B cell (primary cell): Measurements from ENCODE around the gene MAFG. TPM values are rescaled to one million over a fixed set of nuclear protein-coding genes. Genes with fewer than 3 reads are reported as not detected.

Experiments
- ATAC-seq: fragments of 200-7000 bp; cut with Tn5 transposase; one replicate; pipeline ENCODE4 v1.10.0; 2021; ENCODE audit warnings: low read depth, mild to moderate bottlenecking, moderate number of reproducible peaks, moderate library complexity
- CTCF ChIA-PET: fragments of 350-600 bp; sonication (Branson Sonifier 250); formaldehyde crosslinking; loops from one replicate; lab custom pipeline; 2021; ENCODE audit warnings: antibody characterized with exemption, inconsistent platforms; lab: Charles Lee
- POLR2A ChIA-PET: fragments of 350-600 bp; sonication (Branson Sonifier 250); formaldehyde crosslinking; loops from one replicate; lab custom pipeline; 2021; ENCODE audit warnings: antibody characterized with exemption; lab: Charles Lee
- DNase-seq: peaks from one replicate; pipeline ENCODE4 v3.0.0; 2013
- H2AFZ ChIP-seq: 2 replicates; pipeline ENCODE4 v1.6.1; 2012; ENCODE audit warnings: mild to moderate bottlenecking, low read depth, low read length; ENCODE audit not compliant: insufficient read depth, poor library complexity, severe bottlenecking
- H3K27ac ChIP-seq, 2 donors: 1 replicate in 1 of 2; 2 replicates in 1 of 2; pipeline ENCODE4 v1.5.1; 2012 to 2013; ENCODE audit warnings: low read length in 2 of 2, mild to moderate bottlenecking in 2 of 2, moderate library complexity in 1 of 2
- H3K27me3 ChIP-seq, 4 experiments: fragments of 200-600 bp in 1 of 4; sonication (generic) in 1 of 4; replicated peaks in 1 of 4; 1 replicate in 2 of 4; 2 replicates in 2 of 4; pipeline versions ENCODE4 v1.6.1 to v1.7.0; 2013 to 2016; ENCODE audit warnings: low read length in 3 of 4, mild to moderate bottlenecking in 2 of 4, mixed read lengths in 1 of 4, moderate library complexity in 1 of 4; ENCODE audit not compliant: insufficient read depth in 4 of 4, control insufficient read depth in 3 of 4; ENCODE audit errors: control extremely low read depth in 1 of 4
- H3K36me3 ChIP-seq, 2 experiments: replicated peaks in 1 of 2; 1 replicate in 1 of 2; 2 replicates in 1 of 2; pipeline versions ENCODE4 v1.6.1 to v1.7.1; 2013; ENCODE audit warnings: low read length in 1 of 2; ENCODE audit not compliant: insufficient read depth in 2 of 2, control insufficient read depth in 1 of 2; ENCODE audit errors: control extremely low read depth in 1 of 2, extremely low read depth in 1 of 2
- H3K4me1 ChIP-seq, 2 donors: fragments of 200-600 bp in 1 of 2; sonication (generic) in 1 of 2; 1 replicate in 1 of 2; 2 replicates in 1 of 2; pipeline versions ENCODE4 v1.5.1 to v1.6.1; 2013 to 2017; ENCODE audit warnings: low read length in 2 of 2; ENCODE audit not compliant: control insufficient read depth in 2 of 2, insufficient read depth in 2 of 2
- H3K4me2 ChIP-seq: replicated peaks from 2 replicates; pipeline ENCODE3; 2012; ENCODE audit warnings: mild to moderate bottlenecking, low read depth, low read length; ENCODE audit not compliant: poor library complexity, severe bottlenecking
- H3K4me3 ChIP-seq, 5 experiments: fragments of 200-600 bp in 1 of 5; sonication (generic) in 1 of 5; 1 replicate in 3 of 5; 2 replicates in 2 of 5; pipeline versions ENCODE4 v1.5.1 to v1.7.0; 2011 to 2016; ENCODE audit warnings: low read length in 4 of 5, mild to moderate bottlenecking in 4 of 5, low read depth in 2 of 5, control low read depth in 1 of 5, moderate library complexity in 1 of 5; ENCODE audit not compliant: insufficient read depth in 1 of 5; ENCODE audit errors: control extremely low read depth in 1 of 5, extremely low read depth in 1 of 5
- H3K79me2 ChIP-seq: fragments of 200-600 bp; sonication (generic); one replicate; pipeline ENCODE4 v1.6.0; 2016; ENCODE audit warnings: low read length; ENCODE audit not compliant: control insufficient read depth, insufficient read depth
- H3K9ac ChIP-seq: fragments of 200-600 bp; sonication (generic); 2 replicates; pipeline ENCODE4 v1.6.1; 2017; ENCODE audit warnings: mild to moderate bottlenecking, low read length, moderate library complexity
- H3K9me3 ChIP-seq, 3 donors: one replicate each; pipeline versions ENCODE4 v1.6.1 to v1.7.1; 2013; ENCODE audit warnings: low read length in 2 of 3; ENCODE audit not compliant: control insufficient read depth in 2 of 3, insufficient read depth in 1 of 3; ENCODE audit errors: control extremely low read depth in 1 of 3
- H4K20me1 ChIP-seq: 2 replicates; pipeline ENCODE4 v1.6.0; 2012; ENCODE audit warnings: mild to moderate bottlenecking, low read length; ENCODE audit not compliant: insufficient read depth, control insufficient read depth, poor library complexity, severe bottlenecking
- H3K27ac Mint-ChIP-seq: one replicate; pipeline ENCODE4 v1.8.0; 2021; ENCODE audit warnings: mixed read lengths
- H3K27me3 Mint-ChIP-seq: one replicate; pipeline ENCODE4 v1.8.0; 2021; ENCODE audit warnings: mixed read lengths
- H3K4me1 Mint-ChIP-seq: one replicate; pipeline ENCODE4 v1.8.0; 2021; ENCODE audit warnings: mixed read lengths
- H3K4me3 Mint-ChIP-seq: one replicate; pipeline ENCODE4 v1.8.0; 2021; ENCODE audit warnings: mixed read lengths
- H3K9me3 Mint-ChIP-seq: one replicate; pipeline ENCODE4 v1.8.0; 2022; ENCODE audit warnings: mixed read lengths; ENCODE audit not compliant: insufficient read depth
- CTCF ChIP-seq: fragments of 200-600 bp; IDR thresholded peaks from one replicate; pipeline ENCODE4 v1.8.0; 2022; ENCODE audit warnings: antibody characterized with exemption, mild to moderate bottlenecking
- EZH2 ChIP-seq: IDR thresholded peaks from 2 replicates; pipeline ENCODE4 v1.6.1; 2012; ENCODE audit warnings: borderline replicate concordance, low read depth, mild to moderate bottlenecking, moderate library complexity, low read length; ENCODE audit not compliant: insufficient read depth, poor library complexity, severe bottlenecking
- WGBS: methylation state at CpG from one replicate; pipeline ENCODE4 v1.1.5; 2013; ENCODE audit warnings: missing lambda C conversion rate; ENCODE audit not compliant: insufficient coverage; 5-methylcytosine and 5-hydroxymethylcytosine counted together
- intact Hi-C: fragments of 100-400 bp; cut with micrococcal nuclease; formaldehyde crosslinking; loops from one replicate; pipeline ENCODE4 v1.10.0; 2022
- polyA plus RNA-seq: library from polyadenylated mRNA; depleted of rRNA; stranded (reverse); fragments of >200 nt; gene quantifications from 2 replicates; pipeline ENCODE4 v1.2.3, GENCODE V29; 2012
- total RNA-seq, 2 donors: library from RNA; stranded (reverse); fragments of 120-200 nt in 1 of 2; gene quantifications; 1 replicate in 1 of 2; 2 replicates in 1 of 2; pipeline versions ENCODE4 v1.2.3 to v1.2.4, GENCODE V29; 2013 to 2022

Gene MAFG
- total and polyA plus RNA-seq, 2 donors (not counting 1 experiment from before 2014, with no cell fraction given) = 11.4 to 27.9 TPM

DNA sequence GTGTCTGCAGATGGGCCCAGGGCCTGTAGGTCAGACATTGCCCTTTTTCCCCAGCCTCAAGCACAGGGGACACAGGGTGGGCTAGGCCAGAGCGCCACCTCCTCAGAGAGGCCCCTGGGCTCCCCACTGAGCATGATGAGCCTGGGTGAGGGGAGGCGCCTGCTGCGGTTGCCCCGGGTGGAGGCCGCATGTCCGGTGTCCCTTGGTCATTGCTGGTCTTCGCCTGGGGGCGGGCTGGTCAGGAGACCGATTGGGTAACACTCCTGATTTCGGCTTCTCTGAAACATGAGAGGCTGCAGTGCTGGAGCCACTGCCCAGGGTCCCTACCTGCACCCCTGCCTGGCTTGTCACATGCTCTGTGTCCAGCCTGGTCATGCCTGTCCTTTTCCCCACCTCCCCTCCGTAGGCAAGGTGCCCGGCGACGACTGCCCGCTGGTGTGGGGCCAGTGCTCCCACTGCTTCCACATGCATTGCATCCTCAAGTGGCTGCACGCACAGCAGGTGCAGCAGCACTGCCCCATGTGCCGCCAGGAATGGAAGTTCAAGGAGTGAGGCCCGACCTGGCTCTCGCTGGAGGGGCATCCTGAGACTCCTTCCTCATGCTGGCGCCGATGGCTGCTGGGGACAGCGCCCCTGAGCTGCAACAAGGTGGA lies 27.9 kb downstream of the MAFG start:
- H3K79me2 ChIP-seq = no peaks in the 10 kb centered on the region
- DNase-seq (no peak), ATAC-seq (no peak)
- no peak overlapping the region for H3K4me3 ChIP-seq
- peaks cover 0 to 41% of the 10 kb centered on the region in 2 experiments for H3K36me3 ChIP-seq
- TF ChIP-seq CTCF (no peak), EZH2 (no peak)
- peaks cover 5% of the 10 kb centered on the region for H3K4me1 Mint-ChIP-seq
- no peaks in the 10 kb centered on the region for H3K9me3 Mint-ChIP-seq
- peaks cover 0 to 20% (median 7%) of the 10 kb centered on the region in 4 experiments for H3K27me3 ChIP-seq
- H3K27ac ChIP-seq = no peak overlapping the region
- no peak overlapping the region for H3K27ac Mint-ChIP-seq
- no peak overlapping the region for H3K4me3 Mint-ChIP-seq
- no peak overlapping the region for H3K9ac ChIP-seq
- no peaks in the 10 kb centered on the region for H4K20me1 ChIP-seq
- POLR2A ChIA-PET = no interaction called here
- no peak overlapping the region for H2AFZ ChIP-seq
- CTCF ChIA-PET = no interaction called here
- H3K4me1 ChIP-seq = peaks cover 6 to 15% of the 10 kb centered on the region in 2 donors
- intact Hi-C loops = no loop called here
- 97% methylated on average over 21 of the region's 22 CpGs for WGBS
- no peaks in the 10 kb centered on the region for H3K9me3 ChIP-seq
- H3K4me2 ChIP-seq = no peak overlapping the region
- H3K27me3 Mint-ChIP-seq = peaks cover 7% of the 10 kb centered on the region

- H3K9me3 ChIP-seq = no peaks in the 10 kb centered on the region
- intact Hi-C loops = no loop called here
- H3K27ac ChIP-seq = no peak overlapping the region
- WGBS = 100% methylated on average over 9 of the region's 9 CpGs
- TF ChIP-seq CTCF = no peak
- no peak for TF ChIP-seq EZH2
- H3K9me3 Mint-ChIP-seq = no peaks in the 10 kb centered on the region
- H3K27me3 ChIP-seq = peaks cover 0 to 20% (median 7%) of the 10 kb centered on the region in 4 experiments
- no peak overlapping the region for H3K4me3 ChIP-seq
- peaks cover 6 to 15% of the 10 kb centered on the region in 2 donors for H3K4me1 ChIP-seq
- H3K4me3 Mint-ChIP-seq = no peak overlapping the region
- ChIA-PET POLR2A (no interaction called here), CTCF (interaction anchor here (1.1 kb wide), 1 partner anchor 30 kb away, joined by 3 read pairs; no protein-coding TSS in a partner anchor)
- no peak for DNase-seq
- peaks cover 0 to 35% of the 10 kb centered on the region in 2 experiments for H3K36me3 ChIP-seq
- H3K9ac ChIP-seq = no peak overlapping the region
- no peaks in the 10 kb centered on the region for H4K20me1 ChIP-seq
- ATAC-seq = no peak
- H3K4me2 ChIP-seq = no peak overlapping the region
- H3K27me3 Mint-ChIP-seq = peaks cover 7% of the 10 kb centered on the region
- H3K4me1 Mint-ChIP-seq = peaks cover 5% of the 10 kb centered on the region
- H3K79me2 ChIP-seq = no peaks in the 10 kb centered on the region
- H3K27ac Mint-ChIP-seq = no peak overlapping the region
- no peak overlapping the region for H2AFZ ChIP-seq
Observed at GRCh38 chr17:81898885-81899284, 28.6 kb downstream of the MAFG start.
